ENCODE results near the gene DMAP1. TPM values are rescaled to one million over a fixed set of nuclear protein-coding genes. Genes with fewer than 3 reads are reported as not detected.

Gene DMAP1
- total and polyA plus RNA-seq, 2 donors (not counting 1 experiment from before 2014, with no cell fraction given): 21.1 to 23.6 TPM

DNA sequence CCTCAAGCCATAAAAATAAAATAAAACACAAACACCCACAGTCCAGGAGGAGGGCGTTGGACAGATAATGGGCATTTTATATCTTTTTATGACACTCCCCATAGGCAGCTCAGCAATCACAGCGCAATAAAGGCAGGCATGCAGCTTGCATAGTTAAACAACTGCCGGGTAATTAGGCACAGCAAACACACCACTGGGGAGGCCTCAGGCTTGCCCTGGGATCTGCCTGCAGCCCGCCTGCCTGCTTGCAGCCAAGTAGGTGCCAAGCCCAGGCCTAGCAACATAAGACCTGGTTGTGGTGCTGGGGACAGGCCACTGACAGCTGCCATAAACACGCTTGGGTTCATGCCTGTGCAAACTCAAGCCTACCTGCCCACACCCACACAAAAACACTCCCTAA is 54.2 kb downstream of the DMAP1 start:
- no peaks in the 10 kb centered on the region for H3K4me1 ChIP-seq (ENCODE audit: control insufficient read depth, extremely low read depth, insufficient read depth, low read length)
- no peaks in the 10 kb centered on the region for H4K20me1 ChIP-seq (ENCODE audit: control insufficient read depth, extremely low read depth, insufficient read depth, low read length)
- no peak overlapping the region for H3K9ac ChIP-seq (ENCODE audit: insufficient read depth, low read length)
- no peak overlapping the region for H2AFZ ChIP-seq (ENCODE audit: low read length)
- no peaks in the 10 kb centered on the region for H3K36me3 ChIP-seq (ENCODE audit: control insufficient read depth, insufficient read depth, low read length)
- no peak overlapping the region for H3K27ac ChIP-seq (ENCODE audit: insufficient read depth, low read length)
- no peak overlapping the region for H3K4me2 ChIP-seq (ENCODE audit: extremely low read depth, insufficient read depth, low read length)
- DNase-seq (ENCODE audit: low read depth in 2 of 2): no peak
- H3K27me3 ChIP-seq (ENCODE audit: control insufficient read depth, insufficient read depth, low read length): no peaks in the 10 kb centered on the region
- no peaks in the 10 kb centered on the region for H3K79me2 ChIP-seq (ENCODE audit: control insufficient read depth, insufficient read depth, low read length)
- no peak for TF ChIP-seq EZH2 (IDR thresholded peaks at IDR 0.05; ENCODE audit: low read length, missing control alignments)
- TF ChIP-seq, protein P1, sequence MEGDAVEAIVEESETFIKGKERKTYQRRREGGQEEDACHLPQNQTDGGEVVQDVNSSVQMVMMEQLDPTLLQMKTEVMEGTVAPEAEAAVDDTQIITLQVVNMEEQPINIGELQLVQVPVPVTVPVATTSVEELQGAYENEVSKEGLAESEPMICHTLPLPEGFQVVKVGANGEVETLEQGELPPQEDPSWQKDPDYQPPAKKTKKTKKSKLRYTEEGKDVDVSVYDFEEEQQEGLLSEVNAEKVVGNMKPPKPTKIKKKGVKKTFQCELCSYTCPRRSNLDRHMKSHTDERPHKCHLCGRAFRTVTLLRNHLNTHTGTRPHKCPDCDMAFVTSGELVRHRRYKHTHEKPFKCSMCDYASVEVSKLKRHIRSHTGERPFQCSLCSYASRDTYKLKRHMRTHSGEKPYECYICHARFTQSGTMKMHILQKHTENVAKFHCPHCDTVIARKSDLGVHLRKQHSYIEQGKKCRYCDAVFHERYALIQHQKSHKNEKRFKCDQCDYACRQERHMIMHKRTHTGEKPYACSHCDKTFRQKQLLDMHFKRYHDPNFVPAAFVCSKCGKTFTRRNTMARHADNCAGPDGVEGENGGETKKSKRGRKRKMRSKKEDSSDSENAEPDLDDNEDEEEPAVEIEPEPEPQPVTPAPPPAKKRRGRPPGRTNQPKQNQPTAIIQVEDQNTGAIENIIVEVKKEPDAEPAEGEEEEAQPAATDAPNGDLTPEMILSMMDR (conservative IDR thresholded peaks at IDR 0.05 in 1 of 2, IDR thresholded peaks at IDR 0.05 in 1 of 2; ENCODE audit: low read depth in 1 of 2, low read length in 2 of 2): no peak
- no peaks in the 10 kb centered on the region for H3K9me3 ChIP-seq (ENCODE audit: control insufficient read depth, insufficient read depth, low read depth, low read length)
- H3K4me3 ChIP-seq (replicated peaks in 1 of 4; ENCODE audit: control extremely low read depth in 1 of 4, insufficient read depth in 1 of 4, low read depth in 3 of 4, low read length in 4 of 4): no peak overlapping the region

DNA sequence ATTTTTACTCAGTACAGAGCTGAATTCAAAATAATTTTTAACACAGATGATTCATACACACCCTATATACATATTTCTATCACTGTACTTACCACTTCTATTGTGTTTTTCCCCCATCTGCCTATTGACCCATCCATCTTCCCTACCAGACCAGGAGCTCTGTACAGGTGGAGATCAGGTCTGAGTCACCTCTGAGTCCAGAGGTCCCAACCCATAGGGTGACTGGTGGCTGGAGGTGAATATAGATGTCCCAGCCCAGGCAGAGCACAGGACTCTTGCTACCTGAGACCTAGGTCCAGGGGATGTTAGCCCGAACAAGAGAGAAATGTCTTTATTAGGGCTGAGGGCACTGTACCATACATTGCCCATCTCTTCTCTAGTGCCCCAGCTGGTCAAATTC is 54.8 kb downstream of the DMAP1 start:
- DNase-seq (ENCODE audit: low read depth in 2 of 2): no peak

More for the DNA sequence above, 54.8 kb downstream of the DMAP1 start:
- H3K4me3 ChIP-seq (replicated peaks in 1 of 4; ENCODE audit: control extremely low read depth in 1 of 4, insufficient read depth in 1 of 4, low read depth in 3 of 4, low read length in 4 of 4): no peak overlapping the region
- no peaks in the 10 kb centered on the region for H3K27me3 ChIP-seq (ENCODE audit: control insufficient read depth, insufficient read depth, low read length)
- TF ChIP-seq EZH2 (IDR thresholded peaks at IDR 0.05; ENCODE audit: low read length, missing control alignments): no peak
- TF ChIP-seq, protein P1 (conservative IDR thresholded peaks at IDR 0.05 in 1 of 2, IDR thresholded peaks at IDR 0.05 in 1 of 2; ENCODE audit: low read depth in 1 of 2, low read length in 2 of 2): no peak
- H3K9ac ChIP-seq (ENCODE audit: insufficient read depth, low read length): no peak overlapping the region
- H3K9me3 ChIP-seq (ENCODE audit: control insufficient read depth, insufficient read depth, low read depth, low read length): no peaks in the 10 kb centered on the region
- H3K4me2 ChIP-seq (ENCODE audit: extremely low read depth, insufficient read depth, low read length): no peak overlapping the region
- no peaks in the 10 kb centered on the region for H3K36me3 ChIP-seq (ENCODE audit: control insufficient read depth, insufficient read depth, low read length)
- H3K27ac ChIP-seq (ENCODE audit: insufficient read depth, low read length): no peak overlapping the region
- H3K79me2 ChIP-seq (ENCODE audit: control insufficient read depth, insufficient read depth, low read length): no peaks in the 10 kb centered on the region
- no peaks in the 10 kb centered on the region for H3K4me1 ChIP-seq (ENCODE audit: control insufficient read depth, extremely low read depth, insufficient read depth, low read length)
- no peak overlapping the region for H2AFZ ChIP-seq (ENCODE audit: low read length)
- no peaks in the 10 kb centered on the region for H4K20me1 ChIP-seq (ENCODE audit: control insufficient read depth, extremely low read depth, insufficient read depth, low read length)

Other genes starting within 250 kb of the DMAP1 start
- 9.1 and 12.8 TPM in 2 replicates for gene DPH2, start 243.5 kb upstream of the DMAP1 start, total RNA-seq
- gene DPH2, start 243.5 kb upstream of the DMAP1 start, polyA plus RNA-seq: 11.2 and 17.5 TPM in 2 replicates
- gene ATP6V0B, start 238.5 kb upstream of the DMAP1 start, total RNA-seq: 102 and 121 TPM in 2 replicates
- 83.5 and 89.0 TPM in 2 replicates for gene ATP6V0B, start 238.5 kb upstream of the DMAP1 start, polyA plus RNA-seq
- gene B4GALT2, start 234.3 kb upstream of the DMAP1 start, total RNA-seq: 46.0 and 55.0 TPM in 2 replicates
- 40.6 and 40.7 TPM in 2 replicates for gene B4GALT2, start 234.3 kb upstream of the DMAP1 start, polyA plus RNA-seq
- 1.0 and 3.5 TPM in 2 replicates for gene CCDC24, start 221.9 kb upstream of the DMAP1 start, total RNA-seq
- gene CCDC24, start 221.9 kb upstream of the DMAP1 start, polyA plus RNA-seq: 0.63 and 0.94 TPM in 2 replicates
- gene SLC6A9, start 182.0 kb upstream of the DMAP1 start, total RNA-seq: 13.6 and 19.5 TPM in 2 replicates
- gene SLC6A9, start 182.0 kb upstream of the DMAP1 start, polyA plus RNA-seq: 3.3 and 3.4 TPM in 2 replicates
- under 0.01 and 0.50 TPM in 2 replicates for gene KLF17, start 94.7 kb upstream of the DMAP1 start, total RNA-seq
- gene KLF17, start 94.7 kb upstream of the DMAP1 start, polyA plus RNA-seq: 0.05 and 0.20 TPM in 2 replicates
- gene KLF18, start 71.8 kb upstream of the DMAP1 start, total RNA-seq: not detected in 2 replicates
- gene KLF18, start 71.8 kb upstream of the DMAP1 start, polyA plus RNA-seq: not detected in 2 replicates
- 39.0 and 44.9 TPM in 2 replicates for gene ERI3, start 141.8 kb downstream of the DMAP1 start, total RNA-seq
- gene ERI3, start 141.8 kb downstream of the DMAP1 start, polyA plus RNA-seq: 43.4 and 48.0 TPM in 2 replicates
- 52.0 and 63.4 TPM in 2 replicates for gene RNF220, start 191.8 kb downstream of the DMAP1 start, total RNA-seq
- gene RNF220, start 191.8 kb downstream of the DMAP1 start, polyA plus RNA-seq: 42.3 and 58.9 TPM in 2 replicates

All from fibroblast of lung (primary cell).